Activated CD8-positive, alpha-beta memory T cell treated with anti-CD3 and anti-CD28 coated beads, Interleukin-2, amount 50 U/mL, for 1 hour (primary cell): Measurements from ENCODE around the gene AKT3.

Experiments used
- DNase-seq: peaks from one replicate; pipeline ENCODE4 v3.0.0-alpha.2; 2020; ENCODE audit errors: extremely low read depth

AKT3 gene

DNA sequence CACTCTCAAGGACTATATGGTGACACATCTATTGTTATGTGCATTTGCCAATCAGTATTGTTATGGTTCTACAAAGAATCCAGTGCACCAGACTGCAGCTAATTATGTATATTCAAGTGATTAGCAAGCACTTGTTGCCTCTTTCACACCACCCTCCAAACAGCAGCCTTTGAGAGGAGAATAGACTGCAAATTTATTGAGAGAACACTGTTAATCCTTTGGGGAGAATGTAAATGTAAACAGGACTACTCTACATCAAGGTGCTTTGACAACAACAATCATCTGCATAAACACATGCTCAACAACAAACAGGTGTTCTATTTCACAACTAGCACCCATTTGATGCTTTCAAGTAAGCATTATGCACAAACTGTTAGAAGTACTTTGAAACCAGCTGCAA lies 117.4 kb downstream of the AKT3 start:
- no peak for DNase-seq

GRCh38 chr1:243731974-243732625 lies 117.9 kb downstream of the AKT3 start:
- no peak for DNase-seq

GRCh38 chr1:243731301-243731891 lies 118.6 kb downstream of the AKT3 start:
- DNase-seq: no peak

DNA sequence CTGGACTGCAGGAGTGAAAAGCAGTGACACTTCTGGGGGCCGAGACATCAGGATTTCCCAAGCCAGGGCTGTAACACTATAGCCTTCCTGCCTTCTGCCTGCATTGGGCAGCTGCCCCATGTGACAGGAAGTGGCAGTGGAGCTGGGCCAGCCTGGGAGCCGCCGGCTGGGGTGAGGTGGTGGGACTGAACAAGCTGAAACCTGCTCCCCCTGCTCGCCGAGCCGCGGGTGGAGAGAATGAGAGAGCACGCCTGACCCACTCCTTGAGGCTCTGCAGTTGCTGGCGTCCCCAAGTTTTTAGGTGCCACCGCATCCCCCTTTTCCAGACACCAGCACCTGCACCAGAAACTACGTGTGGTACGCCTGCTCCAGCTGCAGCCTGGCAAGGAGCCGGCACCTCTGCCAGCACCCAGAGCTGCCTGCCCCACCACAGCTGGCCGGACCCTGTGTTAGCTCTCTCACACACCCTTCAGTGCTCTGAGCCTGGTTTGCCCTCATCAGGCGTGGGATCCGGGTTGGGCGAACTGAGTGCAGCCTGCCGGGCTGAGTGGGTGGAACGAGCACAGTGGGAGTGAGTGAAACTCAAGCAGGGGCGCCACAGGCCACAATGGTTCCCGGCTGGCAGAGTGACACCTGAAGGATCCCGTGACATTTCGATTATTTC lies 119.4 kb downstream of the AKT3 start:
- no peak for DNase-seq

GRCh38 chr1:243729956-243730355 lies 120.1 kb downstream of the AKT3 start:
- DNase-seq: no peak

GRCh38 chr1:243727503-243728203 lies 122.4 kb downstream of the AKT3 start:
- DNase-seq: no peak

- no peak for DNase-seq
These were observed 123.1 kb downstream of the AKT3 start for GRCh38 chr1:243726806-243727502.

DNA sequence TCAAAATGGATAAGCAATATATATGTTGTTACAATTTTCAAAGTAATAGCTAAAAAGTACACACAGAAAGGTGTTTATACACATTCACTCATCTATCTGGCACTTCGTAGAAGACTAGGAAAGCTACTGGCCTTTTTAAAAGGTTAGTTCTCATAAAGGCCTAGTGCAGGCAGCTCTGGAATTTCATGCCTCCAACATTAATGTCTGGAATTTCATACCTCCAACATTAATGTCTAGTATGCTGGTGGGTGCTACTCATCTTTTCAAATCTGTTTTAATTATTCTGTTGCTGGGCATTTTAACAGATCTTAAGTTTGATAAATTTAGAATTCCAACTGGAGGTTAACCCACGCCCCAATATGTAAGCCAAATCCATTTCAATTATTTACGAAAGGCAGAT lies 124.2 kb downstream of the AKT3 start:
- DNase-seq: no peak

DNA sequence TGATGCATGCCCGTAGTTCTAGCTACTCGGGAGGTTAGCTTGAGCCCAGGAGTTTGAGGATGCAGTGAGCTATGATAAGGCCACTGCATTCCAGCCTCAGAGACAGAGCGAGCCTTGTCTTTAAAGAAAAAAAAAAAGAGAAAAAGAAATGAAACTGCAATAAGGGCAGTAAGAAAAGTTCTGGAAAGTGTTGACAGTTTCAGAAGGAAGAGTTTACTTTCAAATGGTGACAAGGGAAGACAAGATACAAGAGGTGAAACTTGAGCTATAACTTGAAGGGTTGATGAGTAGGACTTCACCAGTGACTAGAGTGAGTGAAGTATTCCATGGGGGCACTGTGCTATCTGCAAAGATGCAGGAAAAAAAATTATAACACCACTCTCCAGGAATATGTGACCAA lies 125.0 kb downstream of the AKT3 start:
- no peak for DNase-seq

GRCh38 chr1:243723458-243724043 lies 126.5 kb downstream of the AKT3 start:
- DNase-seq: no peak

- no peak for DNase-seq
These were observed 127.0 kb downstream of the AKT3 start for GRCh38 chr1:243723050-243723449.

DNA sequence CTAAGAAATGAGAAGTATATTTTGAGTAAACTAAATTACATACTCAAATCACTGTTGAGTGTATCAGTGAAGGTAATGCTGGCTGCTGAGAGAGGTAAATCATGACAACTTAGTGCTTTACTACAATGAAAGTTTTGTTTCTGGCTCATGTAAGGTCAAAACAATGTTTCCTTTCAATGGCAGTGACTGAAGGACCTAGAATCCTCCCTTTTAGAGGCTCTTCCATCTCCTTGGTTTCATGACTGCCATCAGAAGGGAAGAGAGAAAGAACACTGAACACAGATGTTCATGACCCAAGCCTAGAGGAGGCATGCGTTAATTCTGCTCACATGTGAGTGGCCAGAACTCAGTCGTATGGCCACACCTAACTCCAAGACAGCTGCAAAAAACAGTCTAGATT lies 130.6 kb downstream of the AKT3 start:
- no peak for DNase-seq

DNA sequence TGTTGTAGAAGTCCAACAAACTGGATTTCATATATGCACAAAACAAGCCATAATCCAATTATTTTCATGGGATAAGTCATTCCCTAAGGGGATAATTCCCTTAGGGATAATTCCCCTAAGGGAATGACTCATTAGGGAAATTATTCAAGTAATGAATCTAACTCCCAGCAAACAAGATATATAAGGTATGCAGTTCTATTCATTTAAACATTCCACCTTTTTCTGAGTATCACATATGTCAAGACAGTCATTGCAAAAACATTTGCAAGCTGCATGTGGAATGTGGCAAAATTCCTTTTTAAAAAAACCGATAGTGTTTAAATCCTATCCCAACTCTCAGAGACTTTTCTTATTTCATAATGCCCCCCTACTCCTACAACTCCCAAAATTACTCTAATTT lies 131.2 kb downstream of the AKT3 start:
- no peak for DNase-seq

GRCh38 chr1:243718022-243718421 lies 132.0 kb downstream of the AKT3 start:
- no peak for DNase-seq

DNA sequence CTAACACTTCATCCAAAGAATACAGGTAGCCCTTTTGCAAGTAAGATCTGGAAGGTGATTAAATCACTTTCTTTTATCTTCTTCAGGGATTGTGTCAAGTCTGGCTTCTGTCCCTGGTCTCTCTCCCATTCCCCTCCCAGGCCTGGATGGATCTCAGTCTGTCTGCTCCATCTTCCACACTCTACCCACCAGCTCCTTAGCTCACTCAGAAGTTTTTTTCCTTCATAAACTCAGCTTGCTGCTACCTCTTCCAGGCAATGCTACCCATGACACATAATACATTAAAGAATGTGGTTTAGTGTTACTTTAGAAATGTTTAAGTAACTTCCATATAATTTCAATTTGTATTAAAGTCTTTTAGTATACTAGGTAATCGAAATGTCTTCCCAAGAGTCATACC lies 133.1 kb downstream of the AKT3 start:
- DNase-seq: no peak

- DNase-seq: no peak
These were observed 134.8 kb downstream of the AKT3 start for GRCh38 chr1:243715285-243715684.

GRCh38 chr1:243713470-243714186 lies 136.4 kb downstream of the AKT3 start:
- DNase-seq: no peak

GRCh38 chr1:243712941-243713340 lies 137.1 kb downstream of the AKT3 start:
- DNase-seq: no peak

DNA sequence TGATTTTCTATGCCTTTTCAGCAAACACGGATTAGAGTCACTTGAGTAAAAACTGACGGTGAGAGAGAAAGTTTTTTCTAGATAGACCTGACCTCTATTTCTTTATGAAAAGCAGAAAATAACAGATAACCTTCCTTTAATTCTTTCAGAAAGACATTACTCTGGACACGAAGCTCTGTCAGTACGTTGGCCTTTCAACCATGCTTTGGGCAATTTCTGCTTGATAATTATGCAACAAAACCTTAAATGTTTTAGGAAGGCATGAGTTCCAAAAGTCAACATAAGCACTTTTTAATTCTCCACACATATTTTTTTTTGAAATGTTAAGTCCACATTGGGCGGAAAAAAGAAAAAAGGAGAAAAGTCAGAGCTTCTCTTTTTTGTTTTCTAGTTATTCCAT lies 137.8 kb downstream of the AKT3 start:
- DNase-seq: no peak

DNA sequence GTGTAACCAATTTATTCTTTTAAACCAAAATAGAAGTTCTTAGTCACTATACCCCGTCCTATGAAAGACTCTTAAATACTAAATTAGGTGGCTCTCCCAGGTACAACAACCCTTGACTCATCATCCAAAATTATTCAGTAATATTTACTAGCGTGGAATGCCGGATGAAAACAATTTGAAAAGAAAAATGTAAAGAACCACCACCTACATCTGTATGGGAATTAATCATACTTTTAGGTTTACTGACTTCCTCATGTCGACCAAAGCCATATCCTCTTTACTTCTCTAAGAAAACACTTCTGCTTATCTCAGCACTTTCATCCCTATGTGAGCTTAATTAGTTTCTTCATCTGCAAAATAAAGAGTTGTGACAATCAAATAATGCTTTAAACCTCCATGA lies 139.6 kb downstream of the AKT3 start:
- no peak for DNase-seq

DNA sequence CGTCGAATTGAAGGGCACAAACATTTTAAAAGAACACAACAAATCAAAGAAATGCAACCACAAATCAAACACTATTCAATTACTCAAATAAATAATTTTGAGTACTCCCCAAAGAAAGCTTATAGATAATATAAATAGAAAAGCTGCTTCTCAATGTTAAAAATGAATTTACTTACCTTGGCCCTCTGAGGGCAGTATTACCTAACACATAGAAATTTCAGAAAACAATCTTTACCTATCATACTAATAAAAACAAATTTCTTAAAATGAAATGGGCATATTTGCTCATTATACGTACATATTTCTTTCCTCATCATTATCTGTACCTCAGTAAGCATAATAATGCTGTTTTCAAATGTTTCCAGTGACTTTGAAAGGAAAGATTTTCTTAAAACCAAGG lies 141.8 kb downstream of the AKT3 start:
- no peak for DNase-seq
